NCI-H1694 treated with DMSO at 0.1 percent for 48 hours (cell line): Measurements from ENCODE around the gene MLF1.
"Not testable (repeated sequence)": the region's sequence is repeated elsewhere in the genome, so short reads cannot be mapped to it uniquely, and the experiment has no call there.

Source experiments
- DNase-seq: peaks from one replicate; lab custom pipeline; 2025; lab: John Stamatoyannopoulos, UW

The MLF1 gene, protein sequence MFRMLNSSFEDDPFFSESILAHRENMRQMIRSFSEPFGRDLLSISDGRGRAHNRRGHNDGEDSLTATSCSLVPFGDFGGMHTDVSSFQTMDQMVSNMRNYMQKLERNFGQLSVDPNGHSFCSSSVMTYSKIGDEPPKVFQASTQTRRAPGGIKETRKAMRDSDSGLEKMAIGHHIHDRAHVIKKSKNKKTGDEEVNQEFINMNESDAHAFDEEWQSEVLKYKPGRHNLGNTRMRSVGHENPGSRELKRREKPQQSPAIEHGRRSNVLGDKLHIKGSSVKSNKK

DNA sequence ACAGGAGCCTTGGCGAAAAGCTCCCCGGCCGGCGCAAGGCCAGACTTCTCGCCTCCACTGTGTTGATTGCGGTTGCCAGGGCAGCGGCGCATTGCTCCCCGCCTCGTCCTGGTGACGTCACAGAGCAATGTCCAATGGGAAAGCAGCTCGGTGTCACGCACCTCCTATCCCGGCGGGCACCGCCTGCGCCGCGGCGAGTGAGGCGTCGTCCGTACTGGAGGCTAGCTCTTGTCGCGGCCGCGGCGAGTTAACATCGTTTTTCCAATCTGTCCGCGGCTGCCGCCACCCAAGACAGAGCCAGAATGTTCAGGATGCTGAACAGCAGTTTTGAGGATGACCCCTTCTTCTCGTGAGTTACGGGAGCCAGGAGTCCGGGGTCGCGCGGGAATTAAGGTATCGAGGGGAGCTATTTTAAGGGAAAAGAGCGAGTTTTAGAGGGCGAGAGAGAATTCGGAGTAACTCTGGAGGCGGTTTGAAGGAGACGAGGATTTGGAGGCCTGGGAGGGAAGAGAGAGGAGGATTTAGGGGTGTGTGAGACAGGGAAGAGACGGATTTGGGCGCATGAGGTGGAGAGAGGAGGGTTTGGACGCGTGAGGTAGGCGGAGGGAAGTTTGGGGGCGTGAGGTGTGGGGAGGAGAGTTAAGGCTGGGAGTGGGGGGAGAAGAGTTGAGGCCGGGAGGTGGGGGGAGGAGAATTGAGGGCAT lies at the start of gene MLF1:
TSS of gene MLF1 (plus strand) at position 196 of the 704 bp plus-strand sequence. CDS start at position 303, 107 bp downstream.
- DNase-seq, result peak; percentile 78

DNA sequence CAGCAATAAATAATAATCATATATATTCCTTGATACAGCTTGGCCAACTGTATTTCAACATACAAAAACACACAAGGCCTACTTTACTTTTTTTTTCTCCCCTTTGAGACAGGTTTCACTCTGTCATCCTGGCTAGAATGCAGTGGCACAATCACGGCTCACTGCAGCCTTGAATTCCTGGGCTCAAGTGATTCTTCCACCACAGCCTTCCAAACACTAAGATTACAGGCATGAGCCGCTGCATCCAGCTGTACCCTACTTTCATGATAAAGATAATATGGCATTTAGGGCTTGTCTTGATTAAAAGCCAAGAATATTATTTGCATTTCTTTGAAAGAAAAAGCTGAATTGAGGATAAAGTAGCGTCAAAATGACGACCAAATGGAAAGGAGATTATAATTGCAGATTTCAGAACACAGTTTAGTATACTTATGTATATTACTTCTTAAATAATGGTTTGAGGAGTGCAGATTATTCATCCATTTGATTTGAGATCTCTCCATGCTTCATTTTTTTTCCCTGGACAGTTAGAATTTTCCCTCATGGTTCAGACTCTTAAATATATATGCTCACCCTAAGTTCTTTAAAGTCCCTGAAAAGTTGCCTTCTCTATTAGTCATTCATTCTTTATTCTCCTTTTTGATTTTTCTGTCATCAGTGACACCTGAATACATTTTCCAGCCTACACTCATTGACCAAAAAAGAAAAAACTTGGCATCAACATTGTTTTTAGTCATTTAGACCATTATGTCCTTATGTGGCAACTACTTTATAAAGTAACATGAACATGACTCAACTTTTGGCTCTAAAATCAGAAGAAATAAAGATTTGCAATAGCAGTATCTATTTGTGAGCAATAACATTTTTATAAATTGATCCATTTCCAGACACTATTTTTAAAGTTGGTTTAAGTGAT lies 48.5 kb upstream of the MLF1 start:
- DNase-seq, result no peak

DNA sequence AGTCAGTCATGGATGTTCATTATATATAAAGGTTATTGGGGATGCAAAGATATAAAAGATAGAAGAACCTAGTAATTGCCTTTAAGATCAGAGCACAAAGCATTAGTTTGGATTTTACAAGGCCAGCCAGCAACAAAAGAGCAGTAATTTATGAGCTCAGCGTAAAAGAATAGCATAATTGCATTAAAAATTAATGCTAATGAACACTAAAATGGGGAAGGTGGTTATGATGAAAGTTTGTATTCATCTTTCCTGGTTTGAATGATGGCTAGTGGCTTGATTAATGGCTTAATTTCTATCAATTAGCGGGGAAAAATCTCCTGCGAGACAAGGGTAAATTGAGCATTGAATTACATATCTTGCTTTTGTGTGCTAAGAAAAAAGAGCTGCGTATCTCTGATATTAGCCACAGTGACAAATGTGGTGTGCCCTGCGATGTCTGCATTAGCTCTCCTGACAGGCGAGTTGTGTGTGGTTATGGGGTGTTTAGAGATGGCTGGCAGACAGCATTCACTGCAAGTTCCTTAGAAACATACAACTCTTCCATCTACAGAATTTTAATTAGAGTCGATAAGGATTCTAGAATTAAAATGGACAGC lies 42.8 kb upstream of the MLF1 start:
- DNase-seq, result no peak

DNA sequence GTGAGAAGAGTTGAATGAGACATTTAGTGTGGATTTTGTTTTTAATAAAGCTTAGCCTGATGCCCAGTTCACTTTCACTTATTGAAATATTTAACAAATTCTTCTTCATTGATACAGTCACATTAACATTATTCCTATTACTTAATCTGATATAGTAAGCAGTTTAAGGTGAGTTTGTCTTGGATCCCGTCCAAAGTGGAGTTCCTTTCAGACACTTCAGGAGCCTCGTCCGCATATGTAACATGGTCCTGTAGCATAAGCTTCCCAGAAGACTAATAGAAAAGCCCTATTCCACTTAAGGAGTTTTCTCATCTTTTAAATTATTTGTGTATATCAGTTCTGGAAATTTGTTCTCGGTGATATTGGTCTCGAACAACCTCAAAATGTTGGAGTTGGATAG lies 39.7 kb upstream of the MLF1 start:
- no peak for DNase-seq

DNA sequence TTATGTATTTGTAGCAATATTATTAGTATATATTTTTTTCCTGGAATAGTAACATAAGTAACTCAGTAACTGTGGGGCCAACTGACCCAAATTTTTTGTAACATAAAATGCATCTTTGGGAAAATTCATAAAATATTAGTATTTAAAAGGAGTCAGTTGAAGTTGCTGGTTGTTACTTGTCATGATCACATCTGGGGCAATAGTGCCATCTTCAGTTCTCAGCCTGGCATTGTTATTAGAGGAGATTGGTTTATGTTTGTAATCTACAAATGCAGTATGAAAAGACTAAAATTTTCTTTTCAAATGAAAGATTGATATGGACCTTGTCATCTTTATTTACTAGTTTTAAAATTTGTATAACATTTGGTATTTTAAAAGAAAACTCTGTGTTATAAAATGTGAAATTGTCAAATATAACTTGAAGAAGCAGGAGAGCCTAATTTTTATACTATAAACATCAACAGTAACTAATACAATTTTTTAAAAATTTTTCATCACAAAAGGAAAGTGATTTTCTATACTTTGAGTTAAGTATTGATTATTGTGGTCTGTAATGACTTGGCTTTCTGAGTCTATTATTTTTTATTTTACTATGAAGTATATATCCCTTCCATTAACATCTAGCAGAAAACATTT lies 38.8 kb upstream of the MLF1 start:
- DNase-seq, result peak; percentile 64

DNA sequence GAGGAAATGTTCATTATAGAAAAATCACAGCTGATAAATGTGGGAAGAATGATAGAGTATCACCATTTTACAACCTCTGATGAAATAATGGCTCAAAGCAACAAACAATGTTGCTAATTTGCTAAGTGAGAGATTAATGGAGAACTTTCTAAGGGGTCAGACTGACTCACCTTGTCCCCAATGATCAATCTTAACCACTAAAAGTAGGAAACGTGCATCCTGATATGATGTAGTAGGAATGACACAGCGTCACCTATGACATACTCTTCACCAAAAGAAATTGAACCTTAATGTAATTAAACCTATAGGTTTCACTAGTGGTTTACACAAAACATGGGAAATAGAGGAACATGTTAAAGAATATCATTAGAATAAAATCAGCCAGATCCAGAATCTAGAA lies 35.1 kb upstream of the MLF1 start:
- DNase-seq, result no peak

DNA sequence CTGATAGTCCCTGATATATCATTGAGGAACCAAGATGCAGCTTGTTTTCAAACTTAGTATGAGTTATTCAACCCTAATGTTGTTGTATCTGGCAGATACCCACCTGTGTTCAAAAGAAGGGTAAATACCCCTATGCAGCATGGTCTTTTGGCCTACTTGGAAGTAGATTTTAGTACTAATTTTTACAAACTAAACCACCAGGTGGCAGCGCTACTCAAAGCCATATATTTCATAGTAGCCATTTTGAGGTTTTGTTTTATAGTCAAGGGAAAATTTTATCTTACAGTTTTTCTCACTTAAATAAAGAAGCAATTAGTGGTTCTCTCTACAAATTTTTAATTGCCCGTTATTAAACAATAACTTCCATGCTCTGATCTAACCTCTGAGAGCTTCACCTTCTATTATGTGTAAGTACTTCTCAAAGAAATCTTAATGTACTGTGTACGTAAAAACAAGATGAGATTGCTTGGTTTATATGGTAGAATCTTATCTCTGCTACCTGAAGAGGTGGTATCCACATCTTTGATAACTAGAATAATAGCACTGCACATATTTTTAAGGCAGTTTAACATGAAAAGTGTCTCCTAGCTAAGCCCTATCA lies 31.5 kb upstream of the MLF1 start:
- peak; percentile 56 for DNase-seq

DNA sequence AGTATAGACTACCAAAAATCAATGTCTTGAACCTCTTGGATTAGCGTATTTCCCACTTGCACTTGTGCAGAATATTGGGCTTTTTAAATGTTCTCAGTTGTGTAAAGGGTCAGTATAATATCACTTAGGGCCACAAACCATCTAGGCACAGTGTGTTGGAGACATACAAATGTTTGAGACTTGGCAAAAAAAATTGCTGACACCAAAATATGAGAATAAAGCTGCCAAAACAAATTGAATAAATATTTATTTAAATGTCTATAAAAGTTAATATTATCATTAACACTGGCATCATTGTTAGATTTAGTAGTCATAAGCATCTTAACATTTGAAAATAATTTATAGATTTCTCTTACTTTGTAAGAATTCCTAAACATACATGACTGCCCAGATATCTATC lies 30.9 kb upstream of the MLF1 start:
- DNase-seq, result no peak

DNA sequence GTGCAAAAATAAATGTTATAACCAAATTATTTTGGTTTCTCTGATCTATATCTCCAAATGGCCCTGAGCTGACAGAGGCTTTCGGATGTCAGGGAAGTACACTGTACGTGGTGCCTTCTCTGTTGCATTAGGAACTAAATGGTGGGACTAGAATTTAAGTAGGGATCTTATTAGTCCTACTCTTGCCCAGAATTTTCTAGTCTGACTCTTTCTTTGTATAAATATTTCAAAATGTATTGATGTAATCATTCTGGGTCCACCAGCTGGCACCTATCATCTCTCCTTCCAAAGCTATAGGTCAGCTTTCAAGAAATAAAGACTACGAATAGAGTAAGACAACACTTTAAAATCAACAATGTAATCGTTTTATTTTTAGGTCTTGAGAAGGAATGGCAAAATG lies 22.3 kb upstream of the MLF1 start:
- no peak for DNase-seq

DNA sequence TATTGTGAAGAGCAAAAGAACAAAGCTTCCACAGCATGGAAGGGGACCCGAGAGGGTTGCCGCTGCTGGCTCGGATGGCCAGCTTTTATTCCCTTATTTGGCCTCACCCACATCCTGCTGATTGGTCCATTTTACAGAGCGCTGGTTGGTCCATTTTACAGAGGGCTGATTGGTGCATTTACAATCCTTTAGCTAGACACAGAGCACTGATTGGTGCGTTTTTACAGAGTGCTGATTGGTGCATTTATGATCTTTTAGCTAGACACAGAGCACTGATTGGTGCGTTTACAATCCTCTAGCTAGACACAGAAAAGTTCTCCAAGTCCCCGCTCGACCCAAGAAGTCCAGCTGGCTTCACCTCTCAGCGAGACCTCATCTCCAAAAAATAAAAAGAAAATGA lies 21.1 kb upstream of the MLF1 start:
- not testable (repeated sequence) for DNase-seq

DNA sequence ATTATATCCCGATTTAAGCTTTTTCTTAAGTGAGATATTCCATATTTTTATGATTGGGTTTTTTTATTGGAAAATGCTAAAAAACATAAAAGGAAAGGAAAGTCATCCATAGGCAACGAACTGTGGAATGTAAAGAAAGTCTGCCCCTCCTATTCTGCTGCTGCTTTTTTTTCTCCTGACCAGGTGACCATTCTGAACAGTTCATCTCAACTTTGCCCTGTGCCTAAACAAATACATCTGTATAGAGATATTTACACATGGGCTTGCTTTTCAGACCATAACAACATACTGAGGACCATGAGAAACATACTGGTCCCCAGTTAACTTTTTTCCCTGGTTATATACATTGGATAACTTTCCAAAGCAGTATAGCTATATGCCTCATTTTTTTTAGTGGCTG lies 18.9 kb upstream of the MLF1 start:
- no peak for DNase-seq

DNA sequence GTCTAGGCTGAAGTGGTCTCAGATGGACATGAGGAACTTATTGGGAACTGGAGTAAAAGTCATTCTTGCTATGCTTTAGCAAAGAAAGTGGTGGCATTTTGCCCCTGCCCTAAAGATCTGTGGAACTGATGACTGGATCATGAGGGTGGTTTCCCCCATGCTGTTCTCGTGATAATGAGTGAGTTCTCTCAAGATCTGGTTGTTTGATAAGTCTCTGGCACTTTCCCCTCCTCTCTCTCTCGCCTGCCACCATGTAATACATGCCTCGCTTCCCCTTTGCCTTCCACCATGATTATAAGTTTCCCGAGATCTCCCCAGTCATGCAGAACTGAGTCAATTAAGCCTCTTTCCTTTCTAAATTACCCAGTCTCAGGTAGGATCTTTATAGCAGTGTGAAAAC lies 11.5 kb upstream of the MLF1 start:
- DNase-seq, result no peak

DNA sequence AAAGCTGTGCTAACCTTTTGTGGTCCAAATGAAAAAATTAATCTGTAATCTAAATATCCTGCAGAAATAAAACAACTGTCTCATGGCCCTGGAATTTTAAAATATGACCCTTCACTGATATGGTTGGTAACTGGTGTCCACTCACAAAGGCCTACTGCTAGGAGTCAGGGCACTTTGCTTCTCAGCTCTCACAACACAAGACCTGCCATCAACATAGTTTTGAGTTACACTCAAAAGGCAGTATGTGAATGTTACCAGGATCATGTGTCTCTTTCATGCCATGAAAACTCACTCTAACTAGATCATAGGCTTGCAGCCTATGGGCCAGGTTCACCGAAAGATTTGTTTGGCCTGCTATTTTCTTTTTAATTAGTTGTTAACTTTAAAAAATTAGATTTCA lies 10.0 kb upstream of the MLF1 start:
- no peak for DNase-seq

DNA sequence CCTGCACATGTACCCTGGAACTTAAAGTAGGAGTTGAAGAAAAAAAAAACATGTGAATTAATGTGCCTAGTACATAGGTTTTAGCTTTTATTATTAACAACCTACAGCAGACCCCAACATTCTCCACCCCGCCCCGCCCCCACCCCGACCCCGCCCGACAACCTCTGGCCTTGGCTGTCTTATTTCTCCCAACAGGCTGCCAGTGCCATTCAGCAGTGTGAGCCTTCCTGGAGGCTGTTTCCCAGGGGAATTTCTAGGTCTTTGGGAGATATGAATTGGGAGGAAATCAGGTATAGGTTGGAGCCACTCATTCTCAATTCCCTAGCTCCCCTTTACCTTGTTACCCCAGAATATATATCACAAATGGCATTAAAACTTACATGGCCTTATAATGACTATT lies 8.3 kb upstream of the MLF1 start:
- DNase-seq, result no peak

DNA sequence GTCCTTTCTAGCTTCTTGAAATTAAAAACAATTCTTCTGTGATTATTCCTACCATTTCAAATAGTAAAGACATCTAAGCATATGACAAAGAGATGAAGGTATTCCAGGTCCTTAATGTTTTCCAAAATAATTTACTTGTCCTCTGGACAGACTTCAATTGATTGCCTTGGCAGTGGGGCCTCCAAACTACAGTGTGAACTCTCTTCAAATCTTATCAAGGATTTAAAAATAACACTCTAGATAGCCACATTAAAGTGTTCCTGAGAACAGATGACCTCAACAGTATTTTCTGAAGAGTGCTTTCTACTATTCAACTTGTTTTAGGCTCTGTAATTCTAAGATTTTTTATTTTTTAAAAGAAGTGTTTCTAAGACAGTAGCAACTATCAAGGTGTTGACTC lies 7.9 kb upstream of the MLF1 start:
- no peak for DNase-seq

DNA sequence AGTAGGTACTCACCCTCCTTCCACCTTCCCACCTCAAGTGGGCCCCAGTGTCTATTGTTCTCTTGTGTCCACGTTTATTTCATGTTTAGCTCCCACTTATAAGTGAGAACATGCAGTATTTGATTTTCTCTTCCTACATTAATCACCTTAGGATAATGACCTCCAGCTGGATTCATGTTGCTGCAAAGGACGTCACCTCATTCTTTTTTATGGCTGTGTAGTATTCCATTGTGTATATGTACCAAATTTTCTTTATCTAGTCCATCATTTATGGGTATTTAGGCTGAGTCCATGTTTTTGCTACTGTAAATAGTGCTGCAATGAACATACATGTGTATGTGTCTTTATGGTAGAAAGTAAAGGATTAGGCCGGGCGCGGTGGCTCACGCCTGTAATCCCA lies 5.9 kb upstream of the MLF1 start:
- DNase-seq, result no peak

DNA sequence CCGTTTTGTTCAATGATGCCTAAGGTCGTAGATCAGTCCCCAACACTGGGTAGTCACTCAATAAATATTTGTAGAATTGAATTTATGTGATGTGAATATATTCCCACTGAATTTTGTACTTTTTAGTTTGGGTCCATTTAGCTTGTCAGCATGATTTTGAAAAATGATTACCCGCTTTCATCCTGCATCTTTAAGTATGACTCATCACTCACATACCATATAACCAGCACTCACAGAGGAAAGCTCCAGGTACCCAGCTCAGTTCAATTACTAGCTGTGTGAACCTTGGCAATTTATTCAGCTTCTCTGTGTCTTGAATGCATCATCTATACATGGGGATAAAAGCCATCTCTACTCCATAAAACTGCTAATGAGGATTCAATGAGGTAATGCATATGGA lies 2.2 kb upstream of the MLF1 start:
- no peak for DNase-seq

DNA sequence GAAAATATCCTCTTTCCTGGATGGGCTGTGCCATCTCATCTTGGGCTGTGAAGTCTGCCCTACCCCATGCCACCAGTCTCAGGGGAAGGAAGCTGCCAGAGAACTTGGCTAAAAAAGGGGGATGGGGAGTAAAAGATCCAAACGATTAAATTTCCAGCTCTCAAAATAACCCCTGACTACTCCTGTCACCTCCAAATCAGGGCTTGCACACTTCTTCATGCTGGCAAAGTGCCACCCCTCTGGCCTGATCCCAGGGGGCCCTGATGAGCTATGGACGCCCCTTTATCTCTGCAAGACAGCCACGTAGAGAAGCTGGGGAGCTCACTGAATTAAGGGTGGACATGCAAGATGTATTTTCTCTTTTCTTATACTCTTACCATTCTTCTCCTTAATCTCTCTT lies 1.2 kb upstream of the MLF1 start:
- DNase-seq, result no peak

DNA sequence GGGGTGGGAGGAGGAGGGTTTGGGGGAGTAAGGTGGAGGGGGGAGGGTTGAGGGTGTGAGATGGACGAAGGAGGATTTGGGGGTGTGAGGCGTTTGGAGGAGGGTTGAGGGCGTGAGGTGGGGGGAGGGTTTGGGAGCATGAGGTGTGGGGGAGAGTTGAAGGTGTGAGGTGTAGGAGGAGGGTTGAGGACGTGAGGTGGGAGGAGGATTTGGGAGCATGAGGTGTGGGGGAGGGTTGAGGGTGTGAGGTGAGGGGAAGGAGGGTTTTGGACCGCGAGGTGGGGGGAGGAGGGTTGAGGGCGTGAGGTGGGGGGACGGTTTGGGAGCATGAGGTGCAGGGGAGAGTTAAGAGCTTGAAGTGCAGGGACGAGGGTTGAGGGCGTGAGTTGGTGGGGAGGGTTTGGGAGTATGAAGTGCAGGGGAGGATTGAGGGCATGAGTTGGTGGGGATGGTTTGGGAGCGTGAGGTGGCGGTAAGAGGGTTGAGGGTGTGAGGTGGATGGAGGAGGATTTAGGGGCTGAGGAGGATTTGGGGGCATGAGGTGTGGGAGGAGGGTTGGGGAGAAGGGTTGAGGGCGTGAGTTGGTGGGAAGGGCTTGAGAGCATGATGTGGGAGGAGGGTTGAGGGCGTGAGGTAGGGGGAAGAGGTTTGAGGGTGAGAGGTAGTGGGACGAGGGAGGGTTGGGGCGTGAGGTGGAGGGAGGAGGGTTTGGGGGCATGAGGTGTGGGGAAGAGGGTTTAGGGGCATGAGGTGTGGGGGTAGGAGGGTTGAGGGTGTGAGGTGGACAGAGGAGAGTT lies 1.2 kb downstream of the MLF1 start:
- no peak for DNase-seq

DNA sequence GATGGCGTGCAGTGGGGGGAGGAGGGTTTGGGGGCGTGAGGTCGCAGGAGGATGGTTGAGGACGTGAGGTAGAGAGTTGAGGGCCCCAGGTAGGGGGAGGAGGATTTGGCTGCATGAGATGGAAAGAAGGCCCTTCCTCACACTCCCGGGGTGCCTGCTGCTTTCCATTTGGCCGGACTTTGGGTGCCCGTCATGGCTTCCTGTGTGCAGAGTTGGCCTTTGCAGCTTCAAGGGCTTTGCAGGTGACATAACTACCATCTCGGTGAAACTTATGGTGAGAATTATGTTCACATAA lies 1.7 kb downstream of the MLF1 start:
- DNase-seq, result no peak

DNA sequence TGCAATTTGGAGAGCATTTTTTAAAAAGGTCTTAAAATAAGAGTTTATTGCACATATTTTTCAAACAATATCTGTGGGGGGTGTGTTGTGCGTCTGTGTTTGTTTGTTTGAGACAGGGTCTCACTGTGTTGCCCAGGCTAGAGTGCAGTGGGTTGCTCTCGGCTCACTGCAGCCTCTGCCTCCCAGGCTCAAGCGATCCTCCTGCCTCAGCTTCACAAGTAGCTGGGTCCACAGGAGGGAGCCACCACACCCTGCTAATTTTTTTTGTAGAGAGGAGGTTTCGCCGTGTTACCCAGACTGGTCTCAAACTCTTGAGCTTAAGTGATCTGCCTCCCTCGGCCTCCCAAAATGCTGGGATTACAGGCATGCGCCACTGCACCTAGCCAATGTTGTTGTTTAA lies 2.7 kb downstream of the MLF1 start:
- no peak for DNase-seq
